ENCODE results near the gene LRRC28. TPM values are rescaled to one million over a fixed set of nuclear protein-coding genes. Genes with fewer than 3 reads are reported as not detected.

LRRC28 gene
- total and polyA plus RNA-seq, 9 of the 15 experiments (the other 6 are each of a cell fraction or from before 2014, with no cell fraction given), result 5.5 to 17.4 (median 7.9) TPM

DNA sequence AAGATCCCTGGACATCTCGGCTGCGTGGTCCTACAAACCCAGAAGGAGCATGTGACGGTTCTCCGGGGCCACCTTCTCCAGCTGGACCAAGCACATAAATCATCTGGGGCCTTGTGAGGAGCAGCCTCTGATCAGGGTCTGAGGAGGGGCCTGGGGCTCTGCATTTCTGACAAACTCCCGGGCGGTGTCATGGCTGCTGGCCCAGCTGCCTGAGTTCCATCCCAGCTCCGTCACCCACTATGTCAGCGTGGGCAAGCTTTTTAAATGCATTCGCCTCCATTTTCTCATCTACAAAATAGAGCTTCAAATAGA, 188.2 kb downstream of the LRRC28 start (continued):
- TF ChIP-seq, protein P1, sequence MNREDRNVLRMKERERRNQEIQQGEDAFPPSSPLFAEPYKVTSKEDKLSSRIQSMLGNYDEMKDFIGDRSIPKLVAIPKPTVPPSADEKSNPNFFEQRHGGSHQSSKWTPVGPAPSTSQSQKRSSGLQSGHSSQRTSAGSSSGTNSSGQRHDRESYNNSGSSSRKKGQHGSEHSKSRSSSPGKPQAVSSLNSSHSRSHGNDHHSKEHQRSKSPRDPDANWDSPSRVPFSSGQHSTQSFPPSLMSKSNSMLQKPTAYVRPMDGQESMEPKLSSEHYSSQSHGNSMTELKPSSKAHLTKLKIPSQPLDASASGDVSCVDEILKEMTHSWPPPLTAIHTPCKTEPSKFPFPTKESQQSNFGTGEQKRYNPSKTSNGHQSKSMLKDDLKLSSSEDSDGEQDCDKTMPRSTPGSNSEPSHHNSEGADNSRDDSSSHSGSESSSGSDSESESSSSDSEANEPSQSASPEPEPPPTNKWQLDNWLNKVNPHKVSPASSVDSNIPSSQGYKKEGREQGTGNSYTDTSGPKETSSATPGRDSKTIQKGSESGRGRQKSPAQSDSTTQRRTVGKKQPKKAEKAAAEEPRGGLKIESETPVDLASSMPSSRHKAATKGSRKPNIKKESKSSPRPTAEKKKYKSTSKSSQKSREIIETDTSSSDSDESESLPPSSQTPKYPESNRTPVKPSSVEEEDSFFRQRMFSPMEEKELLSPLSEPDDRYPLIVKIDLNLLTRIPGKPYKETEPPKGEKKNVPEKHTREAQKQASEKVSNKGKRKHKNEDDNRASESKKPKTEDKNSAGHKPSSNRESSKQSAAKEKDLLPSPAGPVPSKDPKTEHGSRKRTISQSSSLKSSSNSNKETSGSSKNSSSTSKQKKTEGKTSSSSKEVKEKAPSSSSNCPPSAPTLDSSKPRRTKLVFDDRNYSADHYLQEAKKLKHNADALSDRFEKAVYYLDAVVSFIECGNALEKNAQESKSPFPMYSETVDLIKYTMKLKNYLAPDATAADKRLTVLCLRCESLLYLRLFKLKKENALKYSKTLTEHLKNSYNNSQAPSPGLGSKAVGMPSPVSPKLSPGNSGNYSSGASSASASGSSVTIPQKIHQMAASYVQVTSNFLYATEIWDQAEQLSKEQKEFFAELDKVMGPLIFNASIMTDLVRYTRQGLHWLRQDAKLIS (CRISPR knock-in tag; IDR thresholded peaks at IDR 0.05), result no peak

GRCh38 chr15:99440029-99440428, 188.7 kb downstream of the LRRC28 start:
- WGBS (ENCODE audit: insufficient coverage, low coverage, missing lambda C conversion rate), result 1% methylated on average over 9 of the region's 9 CpGs
- Histone ChIP-seq H3K4me1 (replicated peaks in 1 of 2; ENCODE audit: control insufficient read depth in 2 of 2, insufficient read depth in 2 of 2, low read length in 2 of 2) (peaks cover 0 to 8% of the 10 kb centered on the region in 2 experiments; a peak in 2 of 5 replicates), H2AFZ (ENCODE audit: low read depth, low read length) (no peak overlapping the region), H4K20me1 (replicated peaks; ENCODE audit: control insufficient read depth, insufficient read depth, low read length) (peaks cover 16% of the 10 kb centered on the region), H3K79me2 (ENCODE audit: control insufficient read depth, insufficient read depth, low read length) (no peaks in the 10 kb centered on the region), H3K36me3 (ENCODE audit: control insufficient read depth, insufficient read depth, low read length) (no peaks in the 10 kb centered on the region), H3K9me3 (replicated peaks; ENCODE audit: control insufficient read depth, insufficient read depth, low read depth, low read length) (no peaks in the 10 kb centered on the region), H3K4me3 (no peak overlapping the region), H3K27ac (ENCODE audit: extremely low read depth, low read depth, low read length) (no peak overlapping the region), H3K27me3 (ENCODE audit: control insufficient read depth in 2 of 2, insufficient read depth in 2 of 2, low read length in 2 of 2) (peaks cover 35 to 83% of the 10 kb centered on the region in 2 experiments), H3K9ac (ENCODE audit: insufficient read depth in 1 of 2, low read depth in 2 of 2, low read length in 2 of 2) (no peak overlapping the region), H3K9me1 (ENCODE audit: control insufficient read depth, insufficient read depth, low read length) (no peaks in the 10 kb centered on the region), H3K4me2 (ENCODE audit: insufficient read depth, low read length) (no peak overlapping the region)
- ChIA-PET CTCF (ENCODE audit: low intra/inter-chr PET ratio) (no interaction called here), POLR2A (interaction anchor here (0.8 to 1.7 kb wide), 3 partner anchors 9 to 53 kb away, joined by 3 read pairs; no protein-coding TSS in a partner anchor)
- no peak for TF ChIP-seq PHF21A (IDR thresholded peaks at IDR 0.05; ENCODE audit: borderline replicate concordance, low read depth)
- TF ChIP-seq STAT5A (IDR thresholded peaks at IDR 0.05; ENCODE audit: borderline replicate concordance, low read length), result no peak
- no peak for TF ChIP-seq RFX7 (CRISPR knock-in tag; IDR thresholded peaks at IDR 0.05)
- TF ChIP-seq GATAD2B (IDR thresholded peaks at IDR 0.05; ENCODE audit: borderline replicate concordance), result no peak
- no peak for TF ChIP-seq ZBTB7A (IDR thresholded peaks at IDR 0.05; ENCODE audit: borderline replicate concordance, control insufficient read depth, low read depth, low read length)
- TF ChIP-seq NCOA2 (IDR thresholded peaks at IDR 0.05; ENCODE audit: partially characterized antibody in 2 of 2), result no peak
- TF ChIP-seq CGGBP1 (CRISPR knock-in tag; IDR thresholded peaks at IDR 0.05), result no peak
- no peak for TF ChIP-seq CTBP1 (IDR thresholded peaks at IDR 0.05; ENCODE audit: borderline replicate concordance)
- TF ChIP-seq NBN (IDR thresholded peaks at IDR 0.05; ENCODE audit: low read depth), result no peak
- no peak for TF ChIP-seq U2AF2 (optimal IDR thresholded peaks at IDR 0.05; ENCODE audit: low read depth, low read length)
- TF ChIP-seq, protein P2, sequence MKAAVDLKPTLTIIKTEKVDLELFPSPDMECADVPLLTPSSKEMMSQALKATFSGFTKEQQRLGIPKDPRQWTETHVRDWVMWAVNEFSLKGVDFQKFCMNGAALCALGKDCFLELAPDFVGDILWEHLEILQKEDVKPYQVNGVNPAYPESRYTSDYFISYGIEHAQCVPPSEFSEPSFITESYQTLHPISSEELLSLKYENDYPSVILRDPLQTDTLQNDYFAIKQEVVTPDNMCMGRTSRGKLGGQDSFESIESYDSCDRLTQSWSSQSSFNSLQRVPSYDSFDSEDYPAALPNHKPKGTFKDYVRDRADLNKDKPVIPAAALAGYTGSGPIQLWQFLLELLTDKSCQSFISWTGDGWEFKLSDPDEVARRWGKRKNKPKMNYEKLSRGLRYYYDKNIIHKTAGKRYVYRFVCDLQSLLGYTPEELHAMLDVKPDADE (conservative IDR thresholded peaks at IDR 0.05; ENCODE audit: control insufficient read depth, low read depth, low read length), result no peak
- TF ChIP-seq ZNF444 (CRISPR knock-in tag; IDR thresholded peaks at IDR 0.05), result no peak
- no peak for TF ChIP-seq TEAD1 (CRISPR knock-in tag; IDR thresholded peaks at IDR 0.05)
- intact Hi-C loops (cut with micrococcal nuclease) (no loop called here), in situ Hi-C loops (cut with MboI) (no loop called here)
- no peak for ATAC-seq
- DNase-seq (ENCODE audit: extremely low read depth in 1 of 4, low spot score in 3 of 4), result no peak
- FAIRE-seq, result no peak
- no TSS peak for BruUV-seq (replicated peaks)

All from K562 (cell line).